NCI-H2171 treated with DMSO at 0.1 percent for 48 hours (cell line): ENCODE results near the gene CFAP221.

Experiments
- DNase-seq: peaks from one replicate; lab custom pipeline; 2025; lab: John Stamatoyannopoulos, UW

CFAP221 gene

DNA sequence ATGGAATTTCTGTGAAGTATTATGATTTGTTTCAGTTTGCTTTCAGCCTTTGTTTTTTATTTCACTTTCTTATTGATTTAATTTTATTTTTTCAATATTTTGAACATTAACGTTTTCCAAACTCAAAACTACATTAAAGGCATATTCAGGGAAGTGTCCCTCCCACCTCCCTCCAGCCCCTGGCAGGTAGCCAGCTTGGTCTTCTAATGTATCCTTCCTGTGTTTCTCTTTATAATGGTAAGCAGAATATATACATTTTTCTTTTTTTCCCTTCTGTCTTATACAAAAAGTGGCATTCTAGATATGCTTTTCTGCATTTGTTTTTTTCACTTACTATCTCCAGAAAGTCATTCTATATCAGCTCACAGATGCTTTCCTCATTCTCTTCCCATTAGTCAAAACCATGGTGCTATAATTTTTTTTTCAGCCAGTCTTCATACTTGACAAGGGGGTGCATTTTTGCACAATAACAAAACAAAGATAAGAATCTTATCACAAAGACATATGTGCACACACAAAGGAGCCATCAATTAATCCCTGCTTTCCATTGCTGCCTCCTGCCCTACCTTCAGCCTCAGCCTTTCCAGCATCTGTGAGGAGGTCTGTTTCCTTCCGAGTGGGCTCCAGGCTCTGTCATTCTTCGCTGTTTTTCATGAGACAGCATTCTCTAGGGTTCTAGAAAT, 101.1 kb downstream of the CFAP221 start:
- peak; percentile 51 for DNase-seq

DNA sequence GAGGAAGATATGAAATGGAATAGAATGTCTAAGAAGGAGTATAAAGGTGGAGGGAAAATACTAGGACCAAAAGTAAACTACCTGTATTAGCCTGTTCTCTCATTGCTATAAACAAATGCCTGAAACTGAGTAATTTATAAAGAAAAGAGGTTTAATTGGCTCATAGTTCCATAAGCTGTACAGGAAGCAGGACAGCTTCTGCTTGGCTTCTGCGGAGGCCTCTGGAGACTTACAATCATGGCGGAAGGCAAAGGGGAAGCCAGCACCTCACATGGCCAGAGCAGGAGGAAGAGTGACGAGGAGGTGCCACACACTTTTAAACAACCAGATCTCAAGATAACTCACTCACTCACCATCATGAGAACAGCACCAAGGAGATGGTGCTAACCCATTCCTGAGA, 101.9 kb downstream of the CFAP221 start:
- DNase-seq = no peak

DNA sequence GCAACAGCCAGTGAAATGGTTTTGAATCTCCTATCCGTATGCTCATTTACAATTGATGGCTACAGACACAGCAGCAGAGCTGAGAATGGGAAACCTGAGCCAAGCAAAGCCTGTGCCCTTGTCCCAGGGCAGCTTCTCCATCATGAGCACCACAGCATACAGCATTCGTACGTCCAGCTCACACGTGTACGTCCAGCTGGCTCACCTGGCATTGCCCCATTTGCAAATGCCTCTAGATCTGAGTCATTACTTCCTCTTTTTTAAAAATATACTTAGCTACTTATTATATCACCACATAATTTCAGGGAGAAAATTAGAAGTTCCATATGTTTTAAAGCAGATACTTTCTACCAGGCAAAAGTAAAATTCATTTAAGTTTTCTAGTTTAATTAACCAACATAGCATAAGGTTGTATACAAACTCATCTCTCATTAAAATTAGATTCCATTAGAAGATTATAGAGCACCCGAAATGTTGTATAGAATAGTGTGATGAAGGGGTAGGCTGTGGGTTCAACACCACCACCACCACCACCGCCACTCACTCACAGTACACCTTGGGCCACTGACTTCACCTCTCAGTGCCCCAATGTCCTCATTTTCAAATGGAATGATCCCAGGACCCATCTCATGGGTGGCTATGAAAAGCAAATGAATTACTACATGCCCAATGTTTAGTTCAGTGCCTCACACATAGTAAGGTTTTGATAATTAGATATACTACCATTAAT, 103.4 kb downstream of the CFAP221 start:
- DNase-seq = no peak

DNA sequence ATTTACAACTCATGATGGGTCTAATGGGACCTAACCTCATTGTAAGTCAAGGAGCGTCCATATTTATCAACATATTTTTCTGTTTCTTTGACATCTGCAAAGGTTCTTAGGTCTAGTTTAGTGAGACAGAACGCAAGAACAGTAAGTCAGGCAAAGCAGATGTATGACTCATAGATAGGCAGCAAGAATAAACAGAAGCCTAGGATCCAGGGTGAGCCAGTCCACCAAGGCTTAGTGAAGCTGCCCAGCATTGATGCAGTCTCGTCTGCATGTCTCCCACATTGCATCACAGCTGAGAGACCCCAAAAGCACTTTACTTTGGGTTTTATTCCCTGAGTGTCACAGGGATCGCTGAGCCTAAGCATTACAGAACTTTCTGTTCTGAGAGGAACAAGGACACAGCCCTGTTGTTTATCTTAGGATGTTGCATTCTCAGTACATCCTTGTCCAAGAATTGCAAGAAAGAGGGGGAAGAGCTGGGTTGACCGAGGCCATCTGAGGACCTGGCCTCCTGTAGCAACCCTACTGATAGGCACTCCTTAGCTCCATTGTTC, 105.2 kb downstream of the CFAP221 start:
- DNase-seq = no peak

DNA sequence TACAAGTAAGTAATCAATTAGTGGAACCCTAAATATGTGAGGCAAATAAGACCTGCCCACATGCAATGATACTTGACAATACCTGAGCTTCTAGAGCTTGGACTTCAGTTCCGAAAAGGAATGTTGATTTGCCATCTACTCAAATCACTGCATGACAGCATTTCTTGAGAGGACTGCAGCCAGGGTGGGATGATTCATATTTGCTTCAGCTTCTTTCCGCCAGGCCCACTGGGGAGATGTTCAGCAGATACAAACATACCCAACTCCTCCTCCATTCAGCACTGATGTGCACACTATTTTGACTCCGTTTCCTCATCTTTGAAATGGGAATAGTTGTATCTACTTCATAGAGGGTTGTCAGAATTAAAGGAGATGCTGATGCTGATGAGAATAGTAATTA, 106.0 kb downstream of the CFAP221 start:
- no peak for DNase-seq

DNA sequence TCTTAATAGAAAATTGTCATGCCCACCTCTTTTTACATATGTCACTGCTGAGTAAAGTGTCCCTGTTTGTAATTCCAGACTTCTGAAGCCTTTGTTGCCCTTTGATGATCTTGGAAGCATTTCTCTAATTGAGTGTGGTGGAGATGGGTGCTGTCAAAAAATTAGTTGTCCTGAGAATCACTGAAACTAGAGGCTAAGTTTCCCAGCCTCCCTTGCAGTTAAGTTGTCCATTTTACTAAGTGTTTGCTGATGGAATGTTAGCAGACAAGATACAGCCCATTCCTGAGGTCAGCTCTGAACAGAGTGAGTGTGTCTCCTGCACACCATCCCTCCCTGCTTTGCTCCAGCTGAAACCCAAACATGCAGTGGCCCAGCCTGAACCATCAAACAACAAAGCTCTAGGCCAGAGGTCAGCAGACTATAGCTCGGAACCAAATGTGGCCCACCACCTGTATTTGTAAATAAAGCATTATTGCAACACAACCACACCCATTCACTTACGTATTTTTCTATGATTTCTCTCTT, 106.7 kb downstream of the CFAP221 start:
- no peak for DNase-seq

DNA sequence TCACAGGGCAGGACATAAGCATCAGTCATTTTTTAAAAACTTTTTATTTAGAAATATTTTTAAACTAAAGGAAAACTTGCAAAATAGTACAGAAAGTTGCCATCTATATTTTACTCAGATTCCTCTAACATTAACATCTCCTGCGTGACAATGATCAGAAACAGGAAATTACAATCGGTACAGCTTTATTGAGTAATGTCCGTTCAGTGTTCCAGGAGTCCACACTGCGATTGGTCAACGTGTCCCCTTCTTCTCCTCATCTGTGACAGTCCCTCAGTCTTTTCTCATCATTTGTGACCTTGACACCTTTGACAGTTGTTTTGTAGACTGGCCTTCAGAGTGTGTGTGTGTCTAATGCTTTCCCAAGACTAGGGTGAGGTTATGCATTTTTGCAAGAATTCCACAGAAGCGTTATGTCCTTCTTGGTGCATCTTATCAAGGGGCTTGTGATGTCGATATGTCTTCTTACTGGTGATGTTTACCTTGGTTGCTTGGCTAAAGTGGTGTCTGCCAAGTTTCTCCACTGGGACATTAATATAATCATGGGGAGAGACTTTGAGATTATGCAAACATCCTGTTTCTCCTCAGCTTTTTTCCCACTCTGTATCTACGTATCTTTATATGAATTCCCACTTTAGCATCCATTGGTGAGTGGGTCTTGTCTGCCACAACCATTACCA, 113.4 kb downstream of the CFAP221 start:
- DNase-seq = no peak

DNA sequence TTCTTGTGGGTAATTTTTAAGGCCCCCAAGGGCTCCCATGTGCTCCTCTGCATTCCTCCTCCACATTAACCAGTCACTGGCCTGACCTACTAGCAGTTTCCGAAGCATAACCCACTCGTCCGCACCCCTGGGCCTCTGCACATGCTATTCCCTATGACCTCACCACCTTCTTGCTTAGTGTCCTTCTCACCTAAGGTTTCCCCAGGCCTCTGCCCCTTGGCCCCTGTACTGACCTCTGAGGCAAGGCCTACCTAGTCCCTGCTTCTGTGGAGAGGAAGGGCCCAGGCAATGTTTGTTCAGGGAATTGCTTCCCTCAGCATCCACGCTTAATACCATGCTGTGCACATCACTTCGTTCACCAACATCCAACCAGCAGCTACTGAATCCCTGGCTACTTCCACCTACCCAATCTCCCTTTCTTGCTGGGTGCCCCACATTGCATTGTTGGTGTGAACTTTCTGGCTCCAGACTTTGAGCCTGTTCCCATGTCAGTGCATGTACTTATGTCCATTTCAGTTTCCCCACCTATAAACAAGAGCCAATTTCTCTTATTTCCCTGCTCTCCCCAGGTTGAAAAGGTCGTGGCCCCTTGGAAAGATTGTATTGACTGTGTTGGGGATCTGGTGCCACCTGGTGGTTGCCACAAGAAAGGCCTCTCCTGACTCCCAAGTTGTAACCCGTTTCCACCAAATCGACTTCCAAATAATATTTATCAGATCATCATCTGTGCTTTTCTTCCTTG, 115.5 kb downstream of the CFAP221 start:
- peak; percentile 52 for DNase-seq

DNA sequence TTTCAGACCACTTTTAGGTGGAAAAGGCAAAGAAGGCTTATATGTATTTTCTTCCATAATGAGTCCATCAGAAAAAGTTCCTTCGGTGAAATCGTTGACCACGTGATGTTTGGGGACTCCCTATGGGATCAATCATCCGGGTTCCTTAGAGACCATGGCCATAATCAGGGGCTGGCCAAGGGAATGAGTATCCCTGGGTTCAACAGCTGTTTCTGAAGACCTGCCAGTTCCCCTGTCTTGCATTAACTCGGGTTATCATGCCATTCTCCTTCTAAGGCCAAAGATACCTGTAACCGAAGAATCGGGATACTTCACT, 116.1 kb downstream of the CFAP221 start:
- no peak for DNase-seq

DNA sequence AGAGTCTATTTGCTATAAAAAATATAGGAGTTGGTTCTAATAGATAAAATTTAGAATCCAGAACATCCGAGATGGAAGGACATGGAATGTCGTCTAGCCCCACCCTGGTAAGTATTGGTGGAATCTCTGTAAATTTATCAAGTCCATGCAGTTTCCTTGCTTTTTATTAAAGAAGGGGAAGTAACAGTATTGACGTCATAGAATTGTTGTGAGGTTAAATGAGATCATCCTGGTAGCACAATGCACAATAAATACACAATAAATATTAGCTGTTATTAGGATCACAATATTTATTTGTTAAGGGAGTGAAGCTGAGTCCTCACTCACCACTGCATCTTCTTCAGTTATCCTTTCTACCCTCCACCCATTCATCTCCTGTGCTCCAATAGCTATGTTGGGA, 118.0 kb downstream of the CFAP221 start:
- DNase-seq = no peak

DNA sequence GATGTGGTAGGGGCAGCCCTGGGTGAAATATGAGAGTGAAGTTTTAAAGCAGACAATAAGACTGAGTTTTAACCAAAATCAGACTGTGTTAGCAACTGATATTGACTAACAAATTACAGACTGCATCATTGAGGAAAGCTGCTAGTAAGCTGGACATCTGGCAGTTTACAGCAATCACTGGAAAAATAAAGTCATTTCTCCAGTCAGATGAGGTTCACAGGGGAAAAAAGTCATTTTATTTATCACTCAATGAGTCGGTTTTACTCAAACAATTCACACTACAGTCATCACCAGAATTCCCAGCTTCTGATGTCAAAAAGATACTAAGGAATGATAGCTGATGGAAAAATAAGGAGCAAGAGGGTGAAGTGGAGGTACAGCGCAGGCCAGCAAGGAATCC, 124.3 kb downstream of the CFAP221 start:
- no peak for DNase-seq

DNA sequence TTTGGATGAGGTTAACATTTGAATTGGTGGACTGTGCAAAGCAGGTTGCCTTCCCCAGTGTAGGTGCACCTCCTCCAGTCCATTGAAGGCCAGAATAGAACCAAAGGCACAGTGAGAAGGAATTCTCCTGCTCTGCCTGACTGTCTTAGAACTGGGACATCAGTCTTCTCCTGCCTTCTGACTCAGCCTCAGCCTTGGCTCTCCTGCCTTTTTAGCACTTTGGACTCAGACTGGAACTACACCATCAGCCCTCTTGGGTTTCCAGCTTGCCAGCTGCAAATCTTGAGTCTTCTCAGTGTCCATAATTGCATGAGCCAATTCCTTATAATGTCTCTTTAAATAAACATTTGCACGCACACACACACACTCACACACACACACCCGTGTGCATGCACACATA, 126.8 kb downstream of the CFAP221 start:
- DNase-seq = no peak

DNA sequence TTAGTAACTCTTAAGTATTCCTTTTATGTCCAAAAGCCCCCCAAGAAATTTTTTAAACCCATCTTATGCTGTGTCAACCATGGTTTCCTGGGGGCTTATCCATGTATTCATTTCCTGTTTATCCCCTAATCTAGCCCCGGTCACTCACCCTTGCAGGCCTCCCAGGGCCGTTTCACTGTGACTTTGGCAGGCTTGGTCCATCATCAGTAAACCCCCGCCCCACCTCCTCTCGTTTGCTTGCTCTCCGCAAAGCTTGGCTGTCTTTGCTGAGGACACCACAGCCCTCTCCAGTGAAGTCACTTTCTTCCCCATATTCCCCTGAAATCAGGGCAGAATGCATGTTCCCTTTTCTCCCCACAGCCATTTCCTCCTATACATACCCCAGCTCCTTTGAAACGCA, 127.5 kb downstream of the CFAP221 start:
- DNase-seq = no peak

DNA sequence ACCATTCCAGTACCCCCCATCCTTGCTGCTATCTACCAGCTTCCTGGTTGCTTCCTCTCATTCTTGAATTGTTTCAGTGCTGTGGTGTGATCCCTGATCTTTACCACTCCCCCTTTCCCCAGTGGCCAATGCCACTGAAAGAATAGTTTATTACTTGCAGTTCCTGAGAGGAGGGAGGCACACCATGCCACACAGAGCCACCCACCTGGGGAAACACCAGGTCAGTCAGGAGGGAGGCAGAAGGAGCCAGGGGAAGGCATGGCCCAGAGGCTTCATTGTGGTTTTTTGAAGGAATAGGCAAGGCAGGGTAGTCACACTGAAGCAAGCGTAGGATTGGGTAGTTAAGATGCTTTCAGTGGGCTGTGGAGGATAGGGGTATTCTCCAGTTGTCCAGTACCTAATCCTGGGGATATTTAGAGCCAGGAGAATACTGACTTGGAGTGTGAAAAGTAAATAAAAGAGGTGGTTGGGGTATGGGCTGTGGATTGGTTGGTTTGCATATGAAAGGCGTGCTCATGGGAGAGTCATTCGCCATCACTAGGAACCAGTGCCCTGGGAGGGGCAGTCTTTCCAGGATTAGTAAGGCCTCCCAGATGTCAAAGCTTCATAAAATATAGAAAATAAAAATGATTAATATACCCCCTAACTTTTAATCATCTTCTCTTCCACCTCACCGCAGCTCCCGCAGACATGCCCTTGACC, 128.1 kb downstream of the CFAP221 start:
- DNase-seq = no peak

DNA sequence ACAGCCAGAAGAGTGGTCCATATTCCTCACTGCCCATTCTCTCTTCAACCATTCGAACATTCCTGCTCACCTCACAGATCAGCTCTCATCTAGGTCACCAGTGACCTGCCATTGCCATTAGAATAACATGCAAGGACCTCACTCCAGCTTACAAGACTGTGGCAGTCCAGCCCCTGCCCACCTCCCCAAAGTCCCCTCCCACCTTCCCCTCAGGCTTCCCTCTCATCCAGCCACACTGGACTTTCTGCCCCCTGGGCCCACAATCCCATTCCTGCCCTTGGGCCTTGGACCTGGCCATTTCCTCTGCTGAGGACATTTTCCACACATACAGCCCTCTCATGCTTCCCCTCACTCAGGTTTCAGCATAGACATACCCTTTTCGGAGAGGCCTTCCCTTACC, 129.5 kb downstream of the CFAP221 start:
- no peak for DNase-seq

DNA sequence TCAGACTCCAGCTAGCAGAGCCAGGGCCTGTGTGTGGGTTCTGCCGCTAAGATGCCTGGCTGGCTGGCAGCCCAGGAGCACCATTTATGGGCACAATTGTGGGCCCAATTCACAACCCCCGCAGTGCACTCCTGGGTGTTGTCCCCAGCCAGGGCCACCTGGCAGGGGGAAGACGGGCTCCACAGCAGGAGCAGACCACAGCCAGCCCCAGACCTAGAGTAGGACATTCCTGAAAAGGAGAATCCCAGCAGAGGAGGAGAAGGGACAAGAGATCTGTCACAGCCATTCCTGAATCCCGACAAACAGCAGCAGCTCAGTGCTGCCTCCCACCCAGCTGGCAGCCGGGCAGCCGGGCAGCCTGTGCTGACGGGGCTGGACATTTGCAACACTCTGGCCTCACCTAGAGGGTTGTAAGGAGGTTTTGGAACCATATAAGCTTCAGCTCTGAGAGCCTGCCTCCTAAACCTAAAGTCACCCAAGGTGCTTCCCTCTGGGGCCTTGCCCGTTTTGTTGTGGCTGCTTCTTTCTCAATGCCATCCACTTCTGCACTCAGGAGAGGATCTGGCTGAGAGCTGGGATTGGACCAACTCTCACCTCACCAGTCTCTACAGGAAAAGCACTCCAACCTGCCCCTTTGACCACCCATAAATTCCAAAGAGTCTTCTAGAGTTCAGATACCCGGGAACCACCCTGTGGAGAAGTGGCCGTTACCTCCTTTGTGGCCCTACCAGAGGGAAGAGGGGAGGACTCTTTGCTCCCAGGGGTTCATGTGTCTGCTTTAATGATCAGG, 130.7 kb downstream of the CFAP221 start:
- DNase-seq = no peak

DNA sequence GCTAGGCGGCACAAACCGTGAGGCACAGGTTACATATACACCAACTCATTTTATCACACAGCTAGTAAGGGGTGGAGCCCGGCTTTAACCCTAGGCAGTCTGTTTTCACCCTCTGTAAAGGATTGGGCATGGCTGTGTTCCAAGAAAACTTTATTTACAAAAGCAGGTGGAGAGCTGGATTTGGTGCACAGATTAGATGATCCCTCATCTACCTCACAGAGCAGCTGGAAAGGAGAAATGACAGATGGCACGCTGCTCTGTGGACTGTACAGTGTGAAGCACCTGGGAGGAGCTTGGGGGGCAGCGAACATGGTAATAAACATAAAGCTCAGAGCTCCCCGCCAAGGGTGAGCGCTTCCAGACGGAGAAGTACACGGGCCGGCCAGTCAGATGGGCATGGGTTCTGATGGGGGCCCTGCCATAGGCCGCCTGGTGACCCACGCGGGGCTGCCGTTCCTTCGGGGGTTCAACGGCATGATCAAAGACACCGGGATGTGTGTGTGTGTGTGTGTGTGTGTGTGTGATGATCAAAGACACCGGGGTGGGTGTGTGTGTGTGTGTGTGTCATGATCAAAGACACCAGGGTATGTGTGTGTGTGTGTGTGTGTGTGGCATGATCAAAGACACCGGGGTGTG, 133.9 kb downstream of the CFAP221 start:
- peak; percentile 99 for DNase-seq

DNA sequence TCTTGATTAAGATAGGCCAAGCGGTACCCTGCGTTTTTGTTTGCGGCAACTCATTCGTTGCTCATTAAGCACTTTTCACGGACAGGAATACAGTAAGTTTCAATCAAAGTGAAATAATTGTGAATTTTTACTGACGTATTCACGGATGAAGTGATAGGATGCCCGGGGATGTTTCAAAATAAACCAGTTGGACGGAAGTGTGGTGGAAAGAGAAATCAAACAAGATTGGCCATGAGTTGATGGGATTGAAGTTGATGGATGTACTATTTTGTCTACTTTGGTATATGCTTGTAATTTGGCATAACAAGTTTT, 135.2 kb downstream of the CFAP221 start:
- no peak for DNase-seq

DNA sequence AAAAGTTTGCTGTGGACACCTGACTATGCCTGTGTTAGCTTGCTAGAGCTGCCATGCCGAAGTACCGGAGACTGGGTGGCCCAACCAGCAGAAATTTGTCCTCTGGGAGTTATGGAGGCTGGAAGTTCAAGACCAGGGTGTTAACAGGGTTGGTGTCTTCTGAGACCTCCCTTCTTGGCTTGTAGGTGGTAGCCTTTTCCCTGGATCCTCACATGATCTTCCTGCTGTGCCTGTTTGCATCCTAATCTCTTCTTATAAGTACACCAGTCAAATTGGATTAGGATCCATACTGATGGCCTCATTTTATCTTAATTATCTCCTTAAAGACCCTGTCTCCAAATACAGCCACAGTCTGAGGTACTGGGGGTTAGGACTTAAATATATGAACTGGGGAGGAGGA, 135.6 kb downstream of the CFAP221 start:
- no peak for DNase-seq

DNA sequence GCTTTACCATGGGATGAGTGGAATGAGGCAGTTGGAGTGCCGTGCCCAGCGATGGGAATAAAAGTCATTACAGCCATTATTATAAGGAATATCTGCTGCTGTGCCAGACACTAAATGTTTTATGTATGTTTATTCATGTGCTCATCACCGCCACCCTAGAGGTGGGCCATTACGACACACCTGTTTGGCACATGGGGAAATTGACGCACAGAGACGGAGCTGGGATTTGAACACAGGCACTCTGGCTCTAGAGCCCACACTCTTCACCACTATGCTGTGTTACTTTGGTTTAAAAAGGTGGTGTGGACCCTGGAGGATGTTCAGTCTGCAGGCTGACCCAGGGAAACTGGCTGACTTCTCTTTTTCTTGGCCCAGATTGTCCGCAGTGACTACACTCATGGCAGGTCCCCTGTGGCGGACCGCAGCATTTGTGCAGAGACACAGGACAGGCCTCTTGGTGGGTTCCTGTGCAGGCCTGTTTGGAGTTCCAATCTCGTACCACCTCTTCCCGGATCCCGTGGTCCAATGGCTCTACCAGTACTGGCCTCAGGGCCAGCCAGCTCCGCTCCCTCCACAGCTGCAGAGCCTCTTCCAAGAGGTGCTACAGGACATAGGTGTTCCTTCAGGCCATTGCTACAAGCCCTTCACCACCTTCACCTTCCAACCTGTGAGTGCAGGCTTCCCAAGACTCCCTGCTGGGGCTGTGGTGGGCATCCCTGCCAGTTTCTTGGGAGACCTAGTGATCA, 136.4 kb downstream of the CFAP221 start:
- no peak for DNase-seq
